GM12878 (cell line): Measurements from ENCODE around the gene DTNBP1.

Experiments used
- PBX3 ChIP-seq: IDR thresholded peaks from 2 replicates; pipeline ENCODE4 v1.6.1; 2011; ENCODE audit warnings: mild to moderate bottlenecking, low read depth, low read length, moderate library complexity; ENCODE audit not compliant: insufficient replicate concordance
- POLR2A ChIP-seq: IDR thresholded peaks from 2 replicates; pipeline ENCODE4 v1.6.1; 2011; ENCODE audit warnings: low read depth, mild to moderate bottlenecking, low read length
- TAF1 ChIP-seq: IDR thresholded peaks from 2 replicates; pipeline ENCODE4 v1.6.1; 2011; ENCODE audit warnings: mild to moderate bottlenecking, low read depth, low read length, borderline replicate concordance

GRCh38 chr6:15627821-15628220 is 35.0 kb downstream of the DTNBP1 start:
- no peak for TF ChIP-seq TAF1
- TF ChIP-seq PBX3 = no peak
- no peak for TF ChIP-seq POLR2A
